ENCODE results near the gene SLFN12L.
"Not testable (repeated sequence)": the region's sequence is repeated elsewhere in the genome, so short reads cannot be mapped to it uniquely, and the experiment has no call there.

Gene SLFN12L

GRCh38 chr17:35493040-35493439 is 44.4 kb downstream of the SLFN12L start:
- DNase-seq = no peak

GRCh38 chr17:35491417-35491816 is 46.1 kb downstream of the SLFN12L start:
- no peak for DNase-seq

- DNase-seq = no peak
Measured at GRCh38 chr17:35489944-35490343, 47.5 kb downstream of the SLFN12L start.

DNA sequence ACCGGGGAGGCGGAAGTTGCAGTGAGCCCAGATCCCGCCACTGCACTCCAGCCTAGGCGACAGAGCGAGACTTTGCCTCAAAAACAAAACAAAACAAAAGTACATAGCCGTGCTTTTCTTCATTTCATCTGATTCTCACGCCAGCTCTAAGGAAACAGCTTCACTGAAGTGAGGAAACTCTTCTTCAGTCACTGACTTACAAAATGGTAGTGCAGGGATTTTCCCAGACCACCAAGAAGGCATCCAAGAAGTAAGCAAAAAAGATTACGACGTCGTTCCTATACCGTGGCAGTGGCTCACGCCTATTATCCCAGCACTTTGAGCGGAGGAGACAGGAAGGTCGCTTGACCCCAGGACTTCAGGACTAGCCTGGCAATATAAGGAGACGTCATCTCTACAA is 48.5 kb downstream of the SLFN12L start:
- DNase-seq = peak; percentile 62

GRCh38 chr17:35486920-35487732 is 50.4 kb downstream of the SLFN12L start:
- peak; percentile 93 for DNase-seq

DNA sequence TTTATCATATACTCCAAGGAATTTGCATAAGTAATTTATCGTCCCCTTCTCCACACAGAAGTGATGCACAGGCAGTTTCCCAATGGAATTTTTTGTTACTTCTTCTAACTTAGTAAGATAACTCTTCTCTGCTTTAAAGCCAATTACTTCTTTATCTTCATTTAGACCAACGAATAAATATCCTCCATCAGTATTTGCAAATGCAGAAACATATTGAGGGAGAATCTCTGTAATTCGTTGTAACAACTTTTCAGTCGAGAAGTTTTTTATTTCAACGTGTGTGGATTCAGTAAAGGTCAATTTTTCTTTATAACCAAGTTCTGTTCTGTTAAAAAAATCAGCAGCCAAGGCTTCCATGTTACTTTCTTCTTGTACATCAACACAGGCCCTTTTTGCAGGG is 58.2 kb downstream of the SLFN12L start:
- DNase-seq = no peak

- no peak for DNase-seq
Measured at GRCh38 chr17:35477248-35477647, 60.2 kb downstream of the SLFN12L start.

GRCh38 chr17:35476283-35476820 is 61.1 kb downstream of the SLFN12L start:
- DNase-seq = no peak

DNA sequence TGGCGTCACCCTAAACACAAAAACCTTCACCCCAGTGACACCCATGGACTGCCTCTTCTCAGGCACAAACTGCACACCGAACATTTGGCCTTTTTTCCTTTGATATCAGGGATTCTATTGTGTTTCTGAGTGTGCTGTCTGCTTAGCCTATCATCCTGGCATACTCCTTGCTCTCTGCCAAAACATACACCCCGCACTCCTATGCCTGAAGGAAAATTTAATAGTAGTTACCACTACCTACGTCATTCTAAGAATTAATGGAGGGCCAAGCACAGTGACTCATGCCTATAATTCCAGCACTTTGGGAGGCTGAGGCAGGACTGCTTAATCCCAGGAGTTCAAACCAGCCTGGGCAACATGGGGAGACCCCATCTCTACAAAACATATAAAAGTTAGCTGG is 69.0 kb downstream of the SLFN12L start:
- DNase-seq = no peak

DNA sequence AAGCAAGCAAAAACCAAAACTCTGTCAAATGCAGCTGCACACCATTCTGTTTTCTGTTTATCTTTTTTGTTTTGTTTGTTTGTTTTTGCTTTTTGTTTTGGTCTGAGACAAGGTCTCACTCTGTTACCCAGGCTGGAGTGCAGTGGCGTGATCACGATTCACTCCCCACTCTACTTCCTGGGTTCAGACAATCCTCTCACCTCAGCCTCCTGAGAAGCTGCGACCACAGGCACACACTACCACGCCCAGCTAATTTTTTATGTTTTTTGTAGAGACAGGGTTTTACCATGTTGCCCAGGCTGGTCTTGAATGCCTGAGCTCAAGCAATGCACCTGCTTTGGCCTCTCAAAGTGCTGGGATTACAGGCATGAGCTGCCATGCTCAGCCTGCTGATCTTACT is 69.7 kb downstream of the SLFN12L start:
- DNase-seq = no peak

- no peak for DNase-seq
Measured at GRCh38 chr17:35460354-35460851, 77.1 kb downstream of the SLFN12L start.

- DNase-seq = not testable (repeated sequence)
Measured at GRCh38 chr17:35454035-35454434, 83.4 kb downstream of the SLFN12L start.

DNA sequence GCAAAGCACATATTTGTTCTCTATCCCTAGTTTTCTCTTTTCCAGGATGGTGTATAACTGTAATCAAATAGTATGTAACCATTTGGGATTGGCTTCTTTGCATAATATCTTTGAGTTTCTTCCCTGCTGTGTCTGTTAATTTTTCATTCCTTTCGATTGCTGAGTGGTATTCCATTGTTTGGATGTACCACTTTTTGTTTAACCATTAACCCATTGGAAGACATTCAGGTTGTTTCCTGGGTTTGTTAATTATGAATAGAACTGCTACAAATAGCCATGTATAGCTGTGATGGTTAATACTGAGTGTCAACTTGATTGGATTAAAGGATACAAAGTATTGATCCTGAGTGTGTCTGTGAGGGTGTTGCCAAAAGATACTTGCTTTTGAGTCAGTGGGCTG is 84.3 kb downstream of the SLFN12L start:
- DNase-seq = no peak

GRCh38 chr17:35449371-35449931 is 88.0 kb downstream of the SLFN12L start:
- peak; percentile 19 for DNase-seq

- DNase-seq = peak; percentile 2
Measured at GRCh38 chr17:35448899-35449227, 88.6 kb downstream of the SLFN12L start.

GRCh38 chr17:35448214-35448898 is 89.1 kb downstream of the SLFN12L start, which contains the start of gene SLFN13:
Gene SLFN13, minus strand, starts transcription at chr17:35448766. Its CDS starts 3,086 bp downstream, at chr17:35445680.
- DNase-seq = peak; percentile 94

- no peak for DNase-seq
Measured at GRCh38 chr17:35447499-35447898, 90.0 kb downstream of the SLFN12L start.

DNA sequence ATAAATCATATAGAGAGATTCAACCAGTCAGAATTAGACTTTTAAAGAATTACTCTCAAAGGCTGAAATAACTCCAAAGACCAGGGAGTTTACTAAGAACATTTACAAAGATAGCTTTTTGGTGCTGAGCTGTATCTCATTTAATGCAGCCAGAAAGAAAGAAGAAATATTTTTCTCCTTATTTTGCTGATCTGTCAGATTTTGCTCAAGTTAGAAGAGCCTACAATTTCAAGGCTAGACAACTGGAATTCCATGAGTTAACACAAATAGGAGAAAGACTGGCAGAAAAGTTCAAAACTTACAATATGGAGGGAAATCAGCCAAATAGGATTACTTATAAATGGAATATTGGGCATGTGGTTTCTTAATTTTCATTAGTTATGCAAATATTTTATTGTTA is 99.0 kb downstream of the SLFN12L start:
- no peak for DNase-seq

- peak; percentile 93 for DNase-seq
Measured at GRCh38 chr17:35433075-35433894, 104.2 kb downstream of the SLFN12L start.

GRCh38 chr17:35432176-35433074 is 105.1 kb downstream of the SLFN12L start, which contains the start of gene SLFN12:
Gene SLFN12, minus strand, starts transcription at chr17:35432500. Its CDS starts 9,472 bp downstream, at chr17:35423028.
- DNase-seq = peak; percentile 90

GRCh38 chr17:35429702-35430101 is 107.8 kb downstream of the SLFN12L start:
- no peak for DNase-seq

All from inflammatory macrophage treated with lipopolysaccharide for 4 hours (primary cell).